Tibial nerve (tissue), 3 donors: Measurements from ENCODE around the gene PCDHB9.
"Not testable (repeated sequence)": the region's sequence is repeated elsewhere in the genome, so short reads cannot be mapped to it uniquely, and the experiment has no call there.

Source experiments
- CTCF ChIP-seq, 5 experiments: fragments of 200-600 bp in 3 of 5; fragments of 450-650 bp in 2 of 5; sonication (generic) in 3 of 5; IDR thresholded peaks; one replicate each; pipeline ENCODE4 v1.5.1; 2016 to 2019; ENCODE audit warnings: antibody characterized with exemption in 5 of 5, mild to moderate bottlenecking in 3 of 5, moderate library complexity in 2 of 5
- POLR2A ChIP-seq, 2 donors: fragments of 450-650 bp; IDR thresholded peaks; one replicate each; pipeline ENCODE4 v1.6.1; 2017; ENCODE audit warnings: antibody characterized with exemption in 2 of 2, mild to moderate bottlenecking in 2 of 2, moderate library complexity in 2 of 2

- not testable (repeated sequence) for TF ChIP-seq CTCF, POLR2A (IDR thresholded peaks at IDR 0.05)
Observed at GRCh38 chr5:141214583-141214982, 27.6 kb downstream of the PCDHB9 start.
